Adipocyte (in vitro differentiated cells): ENCODE measurements around the gene NDUFA8.
"Not testable (repeated sequence)": the region's sequence is repeated elsewhere in the genome, so short reads cannot be mapped to it uniquely, and the experiment has no call there.

Source experiments
- DNase-seq: peaks from one replicate; pipeline ENCODE4 v3.0.0-alpha.2; 2015; ENCODE audit warnings: low read depth
- H3K27me3 ChIP-seq: replicated peaks from 2 replicates; pipeline ENCODE4 v1.7.0; 2013; ENCODE audit warnings: mild to moderate bottlenecking, low read length, moderate library complexity; ENCODE audit not compliant: control insufficient read depth, insufficient read depth
- H3K36me3 ChIP-seq: 2 replicates; pipeline ENCODE4 v1.7.0; 2013; ENCODE audit warnings: low read length, mild to moderate bottlenecking, moderate library complexity; ENCODE audit not compliant: control insufficient read depth, insufficient read depth, severe bottlenecking
- H3K4me1 ChIP-seq: 2 replicates; pipeline ENCODE4 v1.7.0; 2013; ENCODE audit warnings: mild to moderate bottlenecking, low read length, moderate library complexity; ENCODE audit not compliant: control insufficient read depth, insufficient read depth
- H3K4me3 ChIP-seq: 2 replicates; pipeline ENCODE4 v1.7.0; 2013; ENCODE audit warnings: mild to moderate bottlenecking, low read length, moderate library complexity
- H3K9ac ChIP-seq: 2 replicates; pipeline ENCODE4 v1.7.0; 2013; ENCODE audit warnings: mild to moderate bottlenecking, low read length, moderate library complexity
- H3K9me3 ChIP-seq: 2 replicates; pipeline ENCODE4 v1.7.0; 2013; ENCODE audit warnings: mild to moderate bottlenecking, low read length, moderate library complexity; ENCODE audit not compliant: control insufficient read depth

The NDUFA8 gene

DNA sequence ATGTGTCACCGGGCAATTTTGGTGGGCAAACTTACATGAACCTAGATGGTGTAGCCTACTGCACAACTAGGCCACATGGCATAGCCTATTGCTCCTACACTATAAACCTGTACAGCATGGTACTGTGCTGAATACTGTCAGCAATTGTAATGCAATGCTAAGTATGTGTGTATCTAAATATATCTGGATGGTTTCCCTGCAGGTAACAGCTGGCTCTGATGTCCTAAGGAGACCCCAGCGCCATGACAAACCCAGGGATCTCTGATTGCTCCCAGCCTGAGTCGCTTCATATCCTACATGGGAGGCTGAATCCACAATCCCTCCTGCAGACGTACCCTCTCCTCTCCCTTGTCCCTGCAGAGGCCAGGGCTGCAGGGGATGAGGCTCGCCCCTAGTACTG is 39.9 kb downstream of the NDUFA8 start:
- no peak overlapping the region for H3K4me3 ChIP-seq
- H3K4me1 ChIP-seq: no peaks in the 10 kb centered on the region
- H3K27me3 ChIP-seq: peaks cover 30% of the 10 kb centered on the region
- no peaks in the 10 kb centered on the region for H3K36me3 ChIP-seq
- DNase-seq: no peak
- no peaks in the 10 kb centered on the region for H3K9me3 ChIP-seq
- no peak overlapping the region for H3K9ac ChIP-seq

- Histone ChIP-seq H3K9ac (no peak overlapping the region), H3K9me3 (no peaks in the 10 kb centered on the region), H3K4me1 (no peaks in the 10 kb centered on the region), H3K27me3 (peaks cover 30% of the 10 kb centered on the region), H3K4me3 (no peak overlapping the region), H3K36me3 (no peaks in the 10 kb centered on the region)
- DNase-seq: no peak
These were observed 40.4 kb downstream of the NDUFA8 start for GRCh38 chr9:122119166-122119521.

- Histone ChIP-seq H3K9ac (no peak overlapping the region), H3K36me3 (no peaks in the 10 kb centered on the region), H3K9me3 (no peaks in the 10 kb centered on the region), H3K27me3 (peaks cover 33% of the 10 kb centered on the region), H3K4me1 (no peaks in the 10 kb centered on the region), H3K4me3 (no peak overlapping the region)
- DNase-seq: no peak
These were observed 41.0 kb downstream of the NDUFA8 start for GRCh38 chr9:122118343-122119165.

DNA sequence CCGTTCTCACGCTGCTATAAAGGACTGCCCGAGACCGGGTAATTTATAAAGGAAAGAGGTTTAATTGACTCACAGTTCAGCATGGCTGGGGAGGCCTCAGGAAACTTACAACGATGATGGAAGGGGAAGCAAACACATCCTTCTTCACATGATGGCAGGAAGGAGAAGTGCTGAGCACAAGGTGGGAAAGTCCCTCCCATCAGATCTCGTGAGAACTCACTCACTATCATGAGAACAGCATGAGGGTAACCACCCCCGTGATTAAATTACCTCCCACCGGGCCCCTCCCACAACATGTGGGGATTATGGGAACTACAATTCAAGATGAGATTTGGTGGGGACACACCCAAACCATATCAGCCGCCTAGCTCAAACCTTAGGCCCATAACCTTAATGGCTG is 42.3 kb downstream of the NDUFA8 start:
- peaks cover 46% of the 10 kb centered on the region for H3K27me3 ChIP-seq
- DNase-seq, H3K36me3 ChIP-seq, H3K4me3 ChIP-seq, H3K9ac ChIP-seq, H3K9me3 ChIP-seq, H3K4me1 ChIP-seq: not testable (repeated sequence)

DNA sequence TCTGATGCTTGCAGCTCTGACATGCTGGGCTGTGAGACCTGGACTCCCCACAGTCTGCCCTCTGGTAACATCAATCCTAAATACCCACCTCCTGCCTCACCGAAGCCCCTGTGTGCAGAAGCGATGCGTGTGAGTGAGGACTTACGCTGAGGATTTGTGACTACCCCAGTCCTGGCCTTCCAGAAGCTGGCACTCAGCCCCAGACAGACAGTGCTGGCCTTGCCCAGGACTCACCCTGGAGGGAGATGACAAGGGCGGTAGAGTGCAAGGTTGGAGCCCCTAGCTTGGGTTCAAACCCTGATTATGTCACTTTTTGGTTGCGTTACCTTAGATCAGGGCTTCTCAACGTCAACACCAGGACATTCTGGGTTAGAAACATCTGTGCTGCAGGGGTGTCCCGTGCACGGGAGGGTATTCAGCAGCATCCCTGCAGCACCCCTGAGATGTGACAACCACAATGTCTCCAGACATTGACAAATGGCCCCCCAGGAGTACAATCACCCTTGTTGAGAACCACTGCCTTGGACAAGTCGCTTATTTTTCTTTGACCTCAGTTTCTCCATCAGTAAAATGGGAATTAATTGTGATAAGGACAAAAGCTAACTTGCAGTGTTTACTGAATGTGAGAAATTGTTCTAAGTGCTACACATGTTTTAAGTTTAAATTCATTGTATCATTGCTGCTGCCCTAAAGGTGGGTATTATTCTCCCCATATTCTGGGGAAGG is 43.0 kb downstream of the NDUFA8 start:
- DNase-seq: no peak
- Histone ChIP-seq H3K9ac (no peak overlapping the region), H3K9me3 (no peaks in the 10 kb centered on the region), H3K4me1 (no peaks in the 10 kb centered on the region), H3K27me3 (peaks cover 50% of the 10 kb centered on the region), H3K36me3 (no peaks in the 10 kb centered on the region), H3K4me3 (no peak overlapping the region)

- no peaks in the 10 kb centered on the region for H3K36me3 ChIP-seq
- no peak overlapping the region for H3K4me3 ChIP-seq
- H3K27me3 ChIP-seq: peaks cover 50% of the 10 kb centered on the region
- no peaks in the 10 kb centered on the region for H3K9me3 ChIP-seq
- no peak for DNase-seq
- no peaks in the 10 kb centered on the region for H3K4me1 ChIP-seq
- H3K9ac ChIP-seq: no peak overlapping the region
These were observed 43.5 kb downstream of the NDUFA8 start for GRCh38 chr9:122116040-122116439.

DNA sequence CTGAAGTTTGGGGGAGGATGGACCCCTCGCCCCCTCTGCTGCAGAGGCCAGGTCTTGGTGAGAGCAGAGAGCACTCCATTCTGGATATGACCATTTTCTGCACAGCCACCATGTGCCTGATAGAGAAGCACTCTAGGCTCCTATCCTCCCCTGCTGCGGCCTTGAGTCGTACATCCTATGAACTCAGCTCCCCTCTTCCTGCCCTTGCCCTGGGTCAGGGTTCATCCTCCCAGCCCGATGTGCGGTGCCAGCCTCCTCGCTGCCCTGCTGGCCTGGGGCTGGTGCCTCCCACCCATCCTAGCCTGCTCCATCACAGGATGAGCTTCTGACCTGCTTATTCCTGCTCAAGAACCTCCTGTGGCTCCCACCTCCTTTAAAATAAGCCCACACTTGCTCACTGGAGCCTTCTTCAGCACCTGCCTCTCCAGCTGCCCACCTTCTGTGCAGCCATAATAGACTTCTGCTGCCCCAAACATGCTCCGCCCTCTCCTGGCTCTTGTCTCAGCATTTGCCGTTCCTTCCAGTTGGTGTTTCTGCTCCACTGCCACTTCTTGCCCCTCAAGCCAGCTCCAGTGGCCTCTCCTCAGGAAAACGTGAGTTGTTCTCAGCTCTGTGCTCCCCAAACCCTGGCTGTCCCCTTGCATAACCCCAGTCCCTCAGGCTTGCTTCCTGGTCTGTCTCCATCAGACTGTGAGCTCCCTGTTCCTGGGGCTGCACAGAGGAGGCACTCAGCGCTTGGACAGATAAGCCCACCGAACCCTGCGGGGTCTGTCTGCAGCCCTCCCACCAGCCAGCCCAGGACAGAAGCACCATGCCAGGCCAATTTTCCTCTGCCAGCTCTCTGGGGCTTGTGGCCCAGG is 44.2 kb downstream of the NDUFA8 start:
- peaks cover 50% of the 10 kb centered on the region for H3K27me3 ChIP-seq
- no peaks in the 10 kb centered on the region for H3K36me3 ChIP-seq
- no peaks in the 10 kb centered on the region for H3K9me3 ChIP-seq
- DNase-seq: no peak
- no peak overlapping the region for H3K4me3 ChIP-seq
- H3K4me1 ChIP-seq: no peaks in the 10 kb centered on the region
- no peak overlapping the region for H3K9ac ChIP-seq

DNA sequence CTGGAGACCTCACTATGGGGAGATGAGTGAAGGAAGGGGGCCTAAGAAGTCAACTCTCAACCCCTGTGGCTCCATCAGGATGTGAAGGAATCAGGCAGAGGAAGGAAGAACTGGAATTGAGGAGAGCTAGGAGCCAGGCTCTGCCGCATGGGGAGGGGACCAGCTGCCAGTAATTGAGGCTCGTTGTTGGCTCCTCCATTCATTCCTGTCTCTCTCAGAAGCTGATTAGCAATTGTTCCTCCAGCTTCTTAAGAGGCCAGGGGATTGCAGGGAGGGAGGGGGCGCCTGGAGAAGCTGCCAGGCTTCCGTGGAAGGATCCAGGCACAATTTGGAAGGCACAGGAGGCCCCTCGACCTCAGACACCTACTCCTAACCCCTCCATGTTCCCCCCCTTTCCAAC is 46.0 kb downstream of the NDUFA8 start:
- H3K9ac ChIP-seq: no peak overlapping the region
- no peaks in the 10 kb centered on the region for H3K36me3 ChIP-seq
- no peak for DNase-seq
- H3K4me3 ChIP-seq: no peak overlapping the region
- H3K27me3 ChIP-seq: peaks cover 50% of the 10 kb centered on the region
- no peaks in the 10 kb centered on the region for H3K4me1 ChIP-seq
- H3K9me3 ChIP-seq: no peaks in the 10 kb centered on the region

- DNase-seq: no peak
- Histone ChIP-seq H3K4me1 (no peaks in the 10 kb centered on the region), H3K27me3 (peaks cover 50% of the 10 kb centered on the region), H3K36me3 (no peaks in the 10 kb centered on the region), H3K4me3 (no peak overlapping the region), H3K9ac (no peak overlapping the region), H3K9me3 (no peaks in the 10 kb centered on the region)
These were observed 47.3 kb downstream of the NDUFA8 start for GRCh38 chr9:122112238-122112637.

DNA sequence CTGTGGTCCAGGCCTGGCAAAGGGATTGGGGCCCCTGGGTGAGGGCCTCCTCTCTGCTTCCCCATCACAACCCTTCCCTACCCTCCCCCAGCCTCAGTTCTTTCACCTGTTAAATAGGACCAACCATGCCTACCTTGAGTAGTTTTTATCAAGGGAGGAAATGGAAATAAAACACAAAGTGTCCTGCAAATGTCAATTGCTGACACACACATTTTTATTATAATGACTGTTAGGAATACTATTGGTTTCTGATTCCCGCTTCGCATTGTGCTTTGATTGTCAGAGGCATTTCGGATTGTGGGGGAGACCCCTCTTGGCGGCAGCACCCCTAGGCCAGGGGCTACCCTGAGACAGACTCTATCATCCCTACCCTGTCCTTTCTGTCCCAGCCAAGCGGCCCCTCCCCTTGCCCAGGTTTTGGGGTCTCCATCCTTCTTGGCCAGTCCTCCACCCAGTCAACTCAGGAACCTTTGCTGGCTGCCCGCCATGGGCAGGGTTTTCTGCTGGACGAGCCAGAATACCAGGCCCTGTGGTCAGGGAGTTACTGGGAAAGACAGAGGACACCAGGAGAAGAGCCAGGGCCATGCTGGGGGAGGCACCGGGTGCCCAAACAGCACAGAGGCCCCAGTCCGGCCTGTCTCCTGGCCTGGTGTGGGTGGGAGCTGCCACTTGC is 48.0 kb downstream of the NDUFA8 start:
- no peak for DNase-seq
- no peaks in the 10 kb centered on the region for H3K36me3 ChIP-seq
- H3K9ac ChIP-seq: no peak overlapping the region
- peaks cover 44% of the 10 kb centered on the region for H3K27me3 ChIP-seq
- peaks cover 2% of the 10 kb centered on the region for H3K4me1 ChIP-seq
- no peak overlapping the region for H3K4me3 ChIP-seq
- H3K9me3 ChIP-seq: no peaks in the 10 kb centered on the region
